ENCODE measurements around the gene CLDND1. TPM values are rescaled to one million over a fixed set of nuclear protein-coding genes. Genes with fewer than 3 reads are reported as not detected.

The CLDND1 gene
- total RNA-seq, 2 experiments from 2014 or later = 168 to 185 TPM

GRCh38 chr3:98534168-98534567, 11.5 kb upstream of the CLDND1 start:
- Histone ChIP-seq H3K9me3 (ENCODE audit: control insufficient read depth in 1 of 2, insufficient read depth in 1 of 2, low read length in 2 of 2) (no peaks in the 10 kb centered on the region), H3K27ac (ENCODE audit: low read depth in 1 of 2, low read length in 2 of 2) (no peak overlapping the region), H3K36me3 (ENCODE audit: insufficient read depth, low read length) (no peaks in the 10 kb centered on the region), H3K4me1 (ENCODE audit: insufficient read depth, low read length) (no peaks in the 10 kb centered on the region), H3K4me3 (ENCODE audit: low read length) (peak overlapping the region; percentile 46), H3K27me3 (ENCODE audit: control insufficient read depth in 1 of 2, insufficient read depth in 2 of 2, low read length in 2 of 2) (no peaks in the 10 kb centered on the region)
- no peak for DNase-seq
- TF ChIP-seq CTCF (IDR thresholded peaks at IDR 0.05) = no peak
- no peak for ATAC-seq (ENCODE audit: poor library complexity)
- intact Hi-C loops (cut with DNase I, micrococcal nuclease) = no loop called here
- H3K4me3 Mint-ChIP-seq = no peak overlapping the region
- no peaks in the 10 kb centered on the region for H3K9me3 Mint-ChIP-seq
- H3K4me1 Mint-ChIP-seq (ENCODE audit: low read depth) = no peaks in the 10 kb centered on the region
- POLR2A ChIA-PET = interaction anchor here (3.0 to 3.4 kb wide), 2 partner anchors 11 to 12 kb away, joined by 13 to 18 read pairs; partner anchors contain the start of gene CLDND1
- CTCF ChIA-PET = no interaction called here
- no peaks in the 10 kb centered on the region for H3K36me3 Mint-ChIP-seq (ENCODE audit: low read depth)
- no peaks in the 10 kb centered on the region for H3K27me3 Mint-ChIP-seq
- H3K27ac Mint-ChIP-seq = no peak overlapping the region

GRCh38 chr3:98532709-98533571, 10.2 kb upstream of the CLDND1 start:
- Histone ChIP-seq H3K27ac (ENCODE audit: low read depth in 1 of 2, low read length in 2 of 2) (no peak overlapping the region), H3K4me1 (ENCODE audit: insufficient read depth, low read length) (no peaks in the 10 kb centered on the region), H3K4me3 (ENCODE audit: low read length) (peak overlapping the region; percentile 46), H3K27me3 (ENCODE audit: control insufficient read depth in 1 of 2, insufficient read depth in 2 of 2, low read length in 2 of 2) (no peaks in the 10 kb centered on the region), H3K36me3 (ENCODE audit: insufficient read depth, low read length) (no peaks in the 10 kb centered on the region), H3K9me3 (ENCODE audit: control insufficient read depth in 1 of 2, insufficient read depth in 1 of 2, low read length in 2 of 2) (no peaks in the 10 kb centered on the region)
- intact Hi-C loops (cut with DNase I, micrococcal nuclease) = no loop called here
- Mint-ChIP-seq H3K4me1 (ENCODE audit: low read depth) (no peaks in the 10 kb centered on the region), H3K36me3 (ENCODE audit: low read depth) (no peaks in the 10 kb centered on the region), H3K9me3 (no peaks in the 10 kb centered on the region), H3K27me3 (no peaks in the 10 kb centered on the region), H3K27ac (no peak overlapping the region), H3K4me3 (peak overlapping the region; percentile 30)
- DNase-seq (no peak), ATAC-seq (ENCODE audit: poor library complexity) (no peak)
- TF ChIP-seq CTCF (IDR thresholded peaks at IDR 0.05) = no peak
- POLR2A ChIA-PET = interaction anchor here (1.0 to 3.0 kb wide), 8 partner anchors 10 to 40 kb away, joined by 3 to 18 read pairs (median 6); partner anchors contain the start of gene CLDND1
- CTCF ChIA-PET = interaction anchor here (1.7 kb wide), 1 partner anchor 9 kb away, joined by 6 read pairs; no protein-coding TSS in a partner anchor

- POLR2A ChIA-PET = interaction anchor here (1.0 to 3.0 kb wide), 6 partner anchors 9 to 40 kb away, joined by 3 to 18 read pairs (median 6); partner anchors contain the start of gene CLDND1
- no peak overlapping the region for H3K27ac Mint-ChIP-seq
- no peak for ATAC-seq (ENCODE audit: poor library complexity)
Observed at GRCh38 chr3:98532275-98532637, 9.6 kb upstream of the CLDND1 start.

More at GRCh38 chr3:98532275-98532637, 9.6 kb upstream of the CLDND1 start:
- Histone ChIP-seq H3K27me3 (ENCODE audit: control insufficient read depth in 1 of 2, insufficient read depth in 2 of 2, low read length in 2 of 2) (no peaks in the 10 kb centered on the region), H3K4me3 (ENCODE audit: low read length) (peak overlapping the region; percentile 46), H3K4me1 (ENCODE audit: insufficient read depth, low read length) (no peaks in the 10 kb centered on the region), H3K9me3 (ENCODE audit: control insufficient read depth in 1 of 2, insufficient read depth in 1 of 2, low read length in 2 of 2) (no peaks in the 10 kb centered on the region), H3K36me3 (ENCODE audit: insufficient read depth, low read length) (no peaks in the 10 kb centered on the region), H3K27ac (ENCODE audit: low read depth in 1 of 2, low read length in 2 of 2) (no peak overlapping the region)
- H3K4me3 Mint-ChIP-seq = peak overlapping the region; percentile 30
- DNase-seq = no peak
- no peaks in the 10 kb centered on the region for H3K36me3 Mint-ChIP-seq (ENCODE audit: low read depth)
- no peaks in the 10 kb centered on the region for H3K9me3 Mint-ChIP-seq
- CTCF ChIA-PET = interaction anchor here (1.7 kb wide), 1 partner anchor 10 kb away, joined by 6 read pairs; no protein-coding TSS in a partner anchor
- no peaks in the 10 kb centered on the region for H3K27me3 Mint-ChIP-seq
- TF ChIP-seq CTCF (IDR thresholded peaks at IDR 0.05) = no peak
- intact Hi-C loops (cut with DNase I, micrococcal nuclease) = no loop called here
- H3K4me1 Mint-ChIP-seq (ENCODE audit: low read depth) = no peaks in the 10 kb centered on the region
